ENCODE measurements around the gene MAP7D1. TPM values are rescaled to one million over a fixed set of nuclear protein-coding genes. Genes with fewer than 3 reads are reported as not detected.

Gene MAP7D1
- total RNA-seq, 5 donors from 2014 or later (not counting 1 experiment from before 2014, with no cell fraction given) = 157 to 295 (median 263) TPM

DNA sequence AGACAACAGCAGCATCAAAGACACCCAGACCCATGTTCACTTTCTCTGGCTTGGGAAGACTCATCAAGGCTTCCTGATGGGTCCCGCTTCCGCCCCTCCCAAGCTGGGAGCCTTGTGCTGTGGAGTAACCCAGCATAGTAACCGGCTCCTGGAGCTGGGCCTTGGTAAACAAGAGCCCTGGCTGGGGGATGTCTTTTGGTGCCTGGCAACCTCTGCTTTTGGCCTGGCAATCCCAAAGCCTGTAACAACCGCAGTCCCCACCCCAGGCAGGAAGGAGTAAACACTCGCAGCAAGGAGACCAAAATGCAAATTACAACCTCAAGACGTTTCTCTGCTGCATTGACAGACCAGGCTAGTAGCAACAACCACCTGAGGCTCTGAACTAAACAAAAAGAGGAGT is 51.4 kb downstream of the MAP7D1 start:
- no peaks in the 10 kb centered on the region for H3K27me3 Mint-ChIP-seq
- Histone ChIP-seq H3K27ac (ENCODE audit: low read length) (no peak overlapping the region), H3K4me3 (ENCODE audit: control insufficient read depth in 1 of 2, extremely low read depth in 1 of 2, low read length in 1 of 2) (no peak overlapping the region), H3K27me3 (replicated peaks in 1 of 2; ENCODE audit: control insufficient read depth in 2 of 2, extremely low read depth in 1 of 2, insufficient read depth in 2 of 2, low read length in 1 of 2) (peaks cover 0 to 14% of the 10 kb centered on the region in 2 experiments), H3K4me1 (ENCODE audit: control insufficient read depth in 1 of 2, extremely low read depth in 1 of 2, insufficient read depth in 2 of 2, low read length in 2 of 2) (no peaks in the 10 kb centered on the region), H3K36me3 (ENCODE audit: control insufficient read depth in 2 of 2, extremely low read depth in 1 of 2, insufficient read depth in 1 of 2, low read length in 1 of 2) (no peaks in the 10 kb centered on the region), H3K9me3 (no peaks in the 10 kb centered on the region)
- WGBS (ENCODE audit: insufficient coverage) = 78% methylated on average over 4 of the region's 6 CpGs
- H3K9me3 Mint-ChIP-seq = no peaks in the 10 kb centered on the region
- POLR2A ChIA-PET = no interaction called here
- H3K36me3 Mint-ChIP-seq = no peaks in the 10 kb centered on the region
- DNase-seq (no peak), ATAC-seq (replicated peaks in 1 of 4) (no peak)
- no peak overlapping the region for H3K4me3 Mint-ChIP-seq
- no peak overlapping the region for H3K27ac Mint-ChIP-seq
- H3K4me1 Mint-ChIP-seq = no peaks in the 10 kb centered on the region
- CTCF ChIA-PET = no interaction called here

- H3K9me3 ChIP-seq = no peaks in the 10 kb centered on the region
- Mint-ChIP-seq H3K9me3 (no peaks in the 10 kb centered on the region), H3K4me3 (no peak overlapping the region), H3K27ac (no peak overlapping the region), H3K4me1 (no peaks in the 10 kb centered on the region), H3K36me3 (no peaks in the 10 kb centered on the region), H3K27me3 (no peaks in the 10 kb centered on the region)
- DNase-seq (no peak), ATAC-seq (replicated peaks in 1 of 4) (no peak)
- H3K4me3 ChIP-seq (ENCODE audit: control insufficient read depth in 1 of 2, extremely low read depth in 1 of 2, low read length in 1 of 2) = no peak overlapping the region
- WGBS (ENCODE audit: insufficient coverage) = 83% methylated on average over 2 of the region's 6 CpGs
- H3K36me3 ChIP-seq (ENCODE audit: control insufficient read depth in 2 of 2, extremely low read depth in 1 of 2, insufficient read depth in 1 of 2, low read length in 1 of 2) = no peaks in the 10 kb centered on the region
- peaks cover 0 to 3% of the 10 kb centered on the region in 2 experiments for H3K27me3 ChIP-seq (replicated peaks in 1 of 2; ENCODE audit: control insufficient read depth in 2 of 2, extremely low read depth in 1 of 2, insufficient read depth in 2 of 2, low read length in 1 of 2)
- ChIA-PET CTCF (interaction anchor here in 1 of 2 donors (0.5 to 0.8 kb wide), 2 partner anchors 60 to 63 kb away, joined by 3 to 6 read pairs; partner anchors contain the start of gene TRAPPC3), POLR2A (no interaction called here)
- no peaks in the 10 kb centered on the region for H3K4me1 ChIP-seq (ENCODE audit: control insufficient read depth in 1 of 2, extremely low read depth in 1 of 2, insufficient read depth in 2 of 2, low read length in 2 of 2)
- no peak overlapping the region for H3K27ac ChIP-seq (ENCODE audit: low read length)
Observed at GRCh38 chr1:36208978-36209703, 53.2 kb downstream of the MAP7D1 start.

DNA sequence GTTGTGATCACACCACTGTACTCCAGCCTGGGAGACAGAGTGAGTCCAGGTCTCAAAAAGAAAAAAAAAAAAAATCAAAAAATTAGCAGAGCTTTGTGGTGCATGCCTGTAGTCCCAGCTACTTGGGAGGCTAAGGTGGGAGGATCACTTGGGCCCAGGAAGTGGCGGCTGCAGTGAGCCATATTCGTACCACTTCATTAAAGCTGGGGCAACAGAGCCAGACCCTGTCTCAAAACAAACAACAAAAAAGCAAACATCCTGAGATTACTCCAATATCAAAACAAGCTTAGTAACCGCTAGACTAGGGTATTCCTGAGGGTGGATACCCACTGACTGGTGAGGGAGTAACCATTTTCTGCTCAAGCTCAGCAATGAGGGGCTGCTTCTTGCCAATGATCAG is 55.3 kb downstream of the MAP7D1 start:
- H3K27ac Mint-ChIP-seq = no peak overlapping the region
- H3K4me3 Mint-ChIP-seq = no peak overlapping the region
- no peaks in the 10 kb centered on the region for H3K9me3 Mint-ChIP-seq
- DNase-seq (no peak), ATAC-seq (replicated peaks in 1 of 4) (no peak)
- H3K36me3 Mint-ChIP-seq = no peaks in the 10 kb centered on the region
- no peaks in the 10 kb centered on the region for H3K27me3 Mint-ChIP-seq
- Histone ChIP-seq H3K9me3 (no peaks in the 10 kb centered on the region), H3K27me3 (replicated peaks in 1 of 2; ENCODE audit: control insufficient read depth in 2 of 2, extremely low read depth in 1 of 2, insufficient read depth in 2 of 2, low read length in 1 of 2) (peaks cover 0 to 3% of the 10 kb centered on the region in 2 experiments), H3K4me1 (ENCODE audit: control insufficient read depth in 1 of 2, extremely low read depth in 1 of 2, insufficient read depth in 2 of 2, low read length in 2 of 2) (no peaks in the 10 kb centered on the region), H3K27ac (ENCODE audit: low read length) (no peak overlapping the region), H3K4me3 (ENCODE audit: control insufficient read depth in 1 of 2, extremely low read depth in 1 of 2, low read length in 1 of 2) (no peak overlapping the region), H3K36me3 (ENCODE audit: control insufficient read depth in 2 of 2, extremely low read depth in 1 of 2, insufficient read depth in 1 of 2, low read length in 1 of 2) (no peaks in the 10 kb centered on the region)
- ChIA-PET CTCF (interaction anchor here in 1 of 2 donors (0.6 kb wide), 1 partner anchor 18 kb away, joined by 3 read pairs; no protein-coding TSS in a partner anchor), POLR2A (interaction anchor here (0.6 to 0.7 kb wide), 2 partner anchors 33 to 47 kb away, joined by 5 to 6 read pairs; no protein-coding TSS in a partner anchor)
- H3K4me1 Mint-ChIP-seq = no peaks in the 10 kb centered on the region
- no CpG with 5 or more reads among the region's 3 CpGs for WGBS (ENCODE audit: insufficient coverage)

DNA sequence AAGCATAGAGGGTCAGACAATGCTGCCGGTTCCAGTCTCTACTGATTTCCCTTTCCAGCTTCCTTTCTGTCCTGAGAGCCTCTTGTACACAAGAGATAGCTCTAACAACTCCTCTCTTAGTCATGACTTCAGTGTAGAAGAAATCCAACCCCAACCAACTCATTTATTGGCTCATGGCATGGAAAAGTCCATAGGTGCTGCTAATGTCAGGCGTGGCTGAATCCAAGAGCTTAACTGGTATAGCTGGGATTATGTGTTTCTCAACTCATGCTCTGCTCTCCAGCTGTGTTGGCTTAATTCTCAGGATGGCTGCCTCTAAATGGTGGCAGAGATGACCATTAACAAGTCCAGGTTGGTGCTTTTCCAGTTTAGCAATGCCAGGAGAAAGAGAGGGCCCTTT is 55.9 kb downstream of the MAP7D1 start:
- Mint-ChIP-seq H3K4me1 (no peaks in the 10 kb centered on the region), H3K27me3 (no peaks in the 10 kb centered on the region), H3K36me3 (no peaks in the 10 kb centered on the region), H3K27ac (no peak overlapping the region), H3K4me3 (no peak overlapping the region), H3K9me3 (no peaks in the 10 kb centered on the region)
- no peak overlapping the region for H3K27ac ChIP-seq (ENCODE audit: low read length)
- 100% methylated on average over 2 of the region's 2 CpGs for WGBS (ENCODE audit: insufficient coverage)
- H3K36me3 ChIP-seq (ENCODE audit: control insufficient read depth in 2 of 2, extremely low read depth in 1 of 2, insufficient read depth in 1 of 2, low read length in 1 of 2) = no peaks in the 10 kb centered on the region
- no peak overlapping the region for H3K4me3 ChIP-seq (ENCODE audit: control insufficient read depth in 1 of 2, extremely low read depth in 1 of 2, low read length in 1 of 2)
- H3K4me1 ChIP-seq (ENCODE audit: control insufficient read depth in 1 of 2, extremely low read depth in 1 of 2, insufficient read depth in 2 of 2, low read length in 2 of 2) = no peaks in the 10 kb centered on the region
- CTCF ChIA-PET = interaction anchor here in 1 of 2 donors (0.6 kb wide), 1 partner anchor 18 kb away, joined by 3 read pairs; no protein-coding TSS in a partner anchor
- H3K27me3 ChIP-seq (replicated peaks in 1 of 2; ENCODE audit: control insufficient read depth in 2 of 2, extremely low read depth in 1 of 2, insufficient read depth in 2 of 2, low read length in 1 of 2) = peaks cover 0 to 3% of the 10 kb centered on the region in 2 experiments
- POLR2A ChIA-PET = interaction anchor here (0.6 kb wide), 2 partner anchors 32 to 43 kb away, joined by 4 to 6 read pairs; no protein-coding TSS in a partner anchor
- DNase-seq (no peak), ATAC-seq (replicated peaks in 1 of 4) (no peak)
- no peaks in the 10 kb centered on the region for H3K9me3 ChIP-seq

DNA sequence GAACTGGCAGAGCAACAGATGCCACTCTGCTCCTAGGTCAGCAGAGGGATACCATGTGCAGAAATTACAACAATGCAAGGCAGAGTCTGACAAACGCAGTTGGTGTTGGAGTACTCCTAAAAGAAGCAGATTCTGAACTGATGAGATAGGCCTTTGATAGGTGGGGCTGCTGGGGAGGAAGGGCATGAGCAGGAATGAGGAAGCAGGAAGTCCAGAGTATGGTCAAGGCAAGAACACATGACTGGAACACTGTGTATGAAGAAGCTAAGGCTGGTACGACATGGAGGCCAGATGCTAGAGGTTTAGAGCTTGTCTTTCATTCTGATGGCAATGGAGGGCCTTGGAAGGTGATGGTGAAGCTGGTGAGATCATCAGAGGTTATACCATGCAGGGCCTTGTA is 56.8 kb downstream of the MAP7D1 start:
- 86% methylated on average over 2 of the region's 2 CpGs for WGBS (ENCODE audit: insufficient coverage)
- Mint-ChIP-seq H3K4me3 (no peak overlapping the region), H3K9me3 (no peaks in the 10 kb centered on the region), H3K4me1 (no peaks in the 10 kb centered on the region), H3K27ac (no peak overlapping the region), H3K27me3 (no peaks in the 10 kb centered on the region), H3K36me3 (no peaks in the 10 kb centered on the region)
- Histone ChIP-seq H3K27ac (ENCODE audit: low read length) (no peak overlapping the region), H3K4me1 (ENCODE audit: control insufficient read depth in 1 of 2, extremely low read depth in 1 of 2, insufficient read depth in 2 of 2, low read length in 2 of 2) (no peaks in the 10 kb centered on the region), H3K9me3 (no peaks in the 10 kb centered on the region), H3K36me3 (ENCODE audit: control insufficient read depth in 2 of 2, extremely low read depth in 1 of 2, insufficient read depth in 1 of 2, low read length in 1 of 2) (no peaks in the 10 kb centered on the region), H3K27me3 (replicated peaks in 1 of 2; ENCODE audit: control insufficient read depth in 2 of 2, extremely low read depth in 1 of 2, insufficient read depth in 2 of 2, low read length in 1 of 2) (peaks cover 0 to 3% of the 10 kb centered on the region in 2 experiments), H3K4me3 (ENCODE audit: control insufficient read depth in 1 of 2, extremely low read depth in 1 of 2, low read length in 1 of 2) (no peak overlapping the region)
- ChIA-PET CTCF (no interaction called here), POLR2A (interaction anchor here in 1 of 2 donors (0.6 kb wide), 1 partner anchor 37 kb away, joined by 3 read pairs; no protein-coding TSS in a partner anchor)
- DNase-seq = no peak
- ATAC-seq (replicated peaks in 1 of 4) = no peak

DNA sequence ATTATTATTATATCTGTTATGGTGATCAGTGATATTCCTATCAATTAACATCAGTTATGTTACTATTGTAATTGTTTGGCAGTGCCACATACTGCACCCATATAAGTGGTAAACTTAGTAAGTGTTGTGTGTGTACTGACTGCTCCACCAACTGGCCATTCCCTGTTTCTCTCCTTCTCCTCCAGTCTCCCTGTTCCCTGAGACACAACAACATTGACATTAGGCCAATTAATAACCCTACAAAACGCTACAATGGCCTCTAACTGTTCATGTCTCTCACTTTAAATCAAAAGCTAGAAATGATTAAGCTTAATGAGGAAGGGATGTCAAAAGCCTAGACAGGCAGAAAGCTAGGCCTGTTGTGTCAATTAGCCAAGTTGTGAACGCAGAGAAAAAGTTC is 61.7 kb downstream of the MAP7D1 start:
- Mint-ChIP-seq H3K9me3 (no peaks in the 10 kb centered on the region), H3K27me3 (no peaks in the 10 kb centered on the region), H3K27ac (no peak overlapping the region), H3K36me3 (no peaks in the 10 kb centered on the region), H3K4me3 (no peak overlapping the region), H3K4me1 (peaks cover 0 to 1% (median under 1%) of the 10 kb centered on the region in 3 donors)
- H3K4me3 ChIP-seq (ENCODE audit: control insufficient read depth in 1 of 2, extremely low read depth in 1 of 2, low read length in 1 of 2) = no peak overlapping the region
- no peaks in the 10 kb centered on the region for H3K27me3 ChIP-seq (replicated peaks in 1 of 2; ENCODE audit: control insufficient read depth in 2 of 2, extremely low read depth in 1 of 2, insufficient read depth in 2 of 2, low read length in 1 of 2)
- H3K9me3 ChIP-seq = no peaks in the 10 kb centered on the region
- DNase-seq (no peak), ATAC-seq (replicated peaks in 1 of 4) (no peak)
- H3K4me1 ChIP-seq (ENCODE audit: control insufficient read depth in 1 of 2, extremely low read depth in 1 of 2, insufficient read depth in 2 of 2, low read length in 2 of 2) = peaks cover 0 to 5% of the 10 kb centered on the region in 2 experiments
- H3K36me3 ChIP-seq (ENCODE audit: control insufficient read depth in 2 of 2, extremely low read depth in 1 of 2, insufficient read depth in 1 of 2, low read length in 1 of 2) = no peaks in the 10 kb centered on the region
- POLR2A ChIA-PET = no interaction called here
- no peak overlapping the region for H3K27ac ChIP-seq (ENCODE audit: low read length)
- 100% methylated on average over 1 of the region's 2 CpGs for WGBS (ENCODE audit: insufficient coverage)
- CTCF ChIA-PET = no interaction called here

Measured in T-cell (primary cell).